Globus pallidus (tissue), 1 donor: ENCODE results near the gene SPON1.
"Not testable (repeated sequence)": the region's sequence is repeated elsewhere in the genome, so short reads cannot be mapped to it uniquely, and the experiment has no call there.

ENCODE experiments used
- DNase-seq: peaks from one replicate; pipeline ENCODE4 v3.0.0-alpha.2; 2015; ENCODE audit warnings: low spot score

The SPON1 gene

DNA sequence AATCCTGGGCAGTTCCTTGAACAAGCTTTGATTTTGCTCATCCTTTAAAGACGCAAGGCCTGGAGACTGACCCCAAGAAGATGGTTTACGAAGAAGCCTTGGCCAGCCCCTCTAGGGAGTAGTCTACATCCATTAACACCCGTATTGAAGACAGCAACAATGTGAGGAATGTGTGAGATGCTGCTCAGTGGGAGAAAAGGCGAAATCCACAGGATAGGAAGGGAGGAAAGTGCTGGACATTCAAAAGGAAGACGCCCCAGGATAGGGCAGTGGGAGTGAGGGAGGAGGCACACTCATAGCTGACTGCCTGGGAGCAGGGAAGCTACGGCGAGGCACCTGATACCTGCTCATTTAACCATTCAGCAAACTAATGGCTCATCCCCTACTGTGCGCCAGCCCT, 282.4 kb downstream of the SPON1 start:
- no peak for DNase-seq

DNA sequence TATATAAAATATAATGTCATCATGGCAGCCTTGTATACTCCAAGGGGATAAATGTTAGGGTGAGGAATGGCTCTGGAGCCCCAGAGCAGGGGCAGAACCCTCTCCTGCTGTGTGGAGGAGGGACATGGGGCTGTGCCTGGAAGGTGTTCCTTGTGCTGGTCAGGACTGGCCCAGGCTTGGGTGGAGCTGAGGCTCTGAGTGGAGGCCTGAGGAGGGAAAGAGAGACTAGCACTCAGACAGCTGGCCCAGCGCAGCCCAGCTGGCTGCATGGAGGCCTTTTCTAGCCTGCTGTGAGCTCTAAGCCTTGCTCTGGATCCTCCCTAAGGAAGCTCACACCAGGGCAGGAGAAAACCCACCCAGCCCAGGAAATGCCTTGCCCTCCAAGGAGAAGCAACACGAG, 282.9 kb downstream of the SPON1 start:
- no peak for DNase-seq

DNA sequence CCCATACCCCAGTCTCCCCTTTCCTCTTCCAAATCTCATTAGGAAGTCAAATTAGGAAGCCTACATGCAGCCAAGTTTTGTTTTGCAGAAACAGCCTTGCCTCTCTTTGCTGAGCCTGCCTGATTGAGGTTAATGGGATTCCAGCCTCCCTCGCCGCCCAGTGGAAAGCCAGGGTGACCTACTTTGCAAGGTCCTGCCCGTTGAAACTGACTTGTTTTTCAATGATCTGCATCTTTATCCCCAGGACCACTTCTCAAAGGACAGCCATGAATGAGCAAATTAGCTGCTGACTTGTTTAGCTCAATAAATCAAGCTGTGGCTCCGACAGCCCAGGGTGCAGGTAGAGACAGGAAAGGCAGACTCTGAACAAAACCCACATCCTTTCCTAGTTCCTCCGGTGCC, 286.1 kb downstream of the SPON1 start:
- DNase-seq = peak; percentile 76

DNA sequence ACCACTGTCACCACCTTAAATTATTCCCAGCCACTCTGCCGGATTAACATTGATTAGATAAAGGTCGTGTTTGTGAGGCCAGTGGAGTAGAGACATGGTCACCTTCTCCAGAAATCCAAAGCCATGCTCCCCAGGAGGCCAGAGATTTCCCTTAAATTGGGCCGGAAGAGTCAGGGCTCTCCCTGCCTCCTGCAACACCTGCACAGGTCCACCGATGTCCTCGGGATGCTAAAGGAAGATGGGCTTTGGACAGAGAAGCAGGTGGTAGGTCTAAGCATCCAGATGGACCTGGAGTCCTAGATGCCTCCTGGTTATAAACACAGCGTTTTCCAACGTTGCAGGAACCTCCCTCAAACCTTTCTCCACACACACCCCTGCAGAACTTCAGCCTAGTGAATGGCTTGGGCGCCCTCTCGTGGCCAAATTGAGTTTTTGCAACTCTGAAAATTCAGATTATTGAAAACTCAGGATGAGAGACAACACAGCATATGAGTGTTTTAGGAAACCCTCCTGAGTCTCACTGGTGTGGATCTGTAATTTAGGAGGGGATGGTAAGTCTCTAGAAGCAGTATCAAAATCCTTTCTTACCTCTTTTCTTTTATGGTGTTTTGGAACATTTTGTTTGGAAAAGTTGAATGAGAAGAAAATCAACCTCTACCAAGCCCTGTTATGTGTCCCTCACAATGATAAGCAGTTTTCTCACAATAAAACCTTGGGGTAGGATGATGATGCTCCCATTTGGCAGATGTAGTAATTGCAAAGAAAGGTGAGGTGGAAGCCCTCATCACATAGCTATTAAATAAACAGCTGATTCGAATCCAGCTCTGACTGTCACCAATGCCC, 286.8 kb downstream of the SPON1 start:
- DNase-seq = peak; percentile 62

DNA sequence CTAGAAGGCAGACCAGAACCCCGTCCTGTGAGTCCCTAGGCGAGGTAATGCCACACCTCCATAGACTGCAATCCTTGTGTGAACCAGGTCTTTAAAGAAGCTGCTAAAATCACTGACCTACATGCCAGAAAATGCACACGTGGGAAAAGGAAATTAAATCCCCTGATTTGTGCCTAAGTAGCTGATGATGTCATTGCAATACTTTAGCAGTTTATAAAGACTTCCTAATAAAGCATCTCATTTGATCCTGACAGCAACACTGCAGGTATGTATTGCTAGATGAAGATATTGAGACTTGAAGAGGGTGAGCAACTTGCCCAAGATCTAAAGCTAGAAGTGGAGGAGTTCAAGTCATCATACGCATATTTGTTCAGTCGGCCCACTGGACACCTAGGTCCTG, 289.2 kb downstream of the SPON1 start:
- DNase-seq = no peak

DNA sequence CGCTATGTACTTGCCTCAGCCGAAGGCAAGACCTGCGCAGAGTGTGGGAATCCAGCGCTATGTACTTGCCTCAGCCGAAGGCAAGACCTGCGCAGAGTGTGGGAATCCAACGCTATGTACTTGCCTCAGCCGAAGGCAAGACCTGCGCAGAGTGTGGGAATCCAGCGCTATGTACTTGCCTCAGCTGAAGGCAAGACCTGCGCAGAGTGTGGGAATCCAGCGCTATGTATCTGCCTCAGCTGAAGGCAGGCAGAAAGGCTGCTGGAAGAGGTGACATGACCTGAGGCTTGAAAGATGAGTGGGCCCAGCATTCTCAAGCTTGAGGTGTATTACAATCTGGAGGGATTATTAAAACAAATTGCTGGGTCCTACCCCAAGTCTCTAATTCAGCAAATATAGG, 290.0 kb downstream of the SPON1 start:
- not testable (repeated sequence) for DNase-seq

DNA sequence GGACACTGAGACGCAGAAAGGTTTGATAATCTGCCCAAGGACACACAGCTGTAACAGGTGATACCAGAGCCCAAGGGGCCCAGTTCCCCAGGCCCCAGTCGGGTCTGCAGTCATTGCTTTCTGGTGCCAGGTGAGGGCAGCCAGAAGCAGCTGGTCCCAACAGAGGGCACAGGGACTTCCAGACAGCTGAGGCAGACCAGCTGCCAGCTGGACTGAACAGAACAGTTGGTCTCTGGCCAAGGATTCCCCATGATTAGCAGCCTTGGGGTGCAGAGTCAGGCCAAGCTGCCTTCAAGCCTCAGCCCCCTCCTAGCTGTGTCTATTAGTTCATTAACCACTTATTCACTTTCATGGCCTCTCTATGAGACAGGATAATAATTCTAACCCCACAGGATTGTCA, 290.9 kb downstream of the SPON1 start:
- DNase-seq = peak; percentile 24

DNA sequence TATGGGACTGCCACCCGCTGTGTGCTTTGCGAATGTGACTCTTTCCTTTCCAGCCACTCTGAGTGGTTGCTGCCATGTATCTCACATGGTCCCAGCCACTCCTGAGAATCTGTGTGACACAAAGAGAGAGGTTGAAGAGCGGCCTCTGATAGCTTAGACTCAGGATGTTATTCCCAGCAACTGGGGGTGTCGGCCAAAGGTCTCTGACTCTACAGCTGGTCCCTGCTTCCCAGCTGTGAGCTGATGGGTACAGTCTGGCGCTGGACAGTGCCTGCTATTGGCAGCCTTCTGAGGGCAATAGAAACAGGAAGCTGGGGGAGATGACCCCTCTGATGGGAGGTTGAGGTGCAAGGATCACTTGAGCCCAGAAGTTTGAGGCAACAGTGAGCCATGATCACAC, 291.3 kb downstream of the SPON1 start:
- DNase-seq = no peak

DNA sequence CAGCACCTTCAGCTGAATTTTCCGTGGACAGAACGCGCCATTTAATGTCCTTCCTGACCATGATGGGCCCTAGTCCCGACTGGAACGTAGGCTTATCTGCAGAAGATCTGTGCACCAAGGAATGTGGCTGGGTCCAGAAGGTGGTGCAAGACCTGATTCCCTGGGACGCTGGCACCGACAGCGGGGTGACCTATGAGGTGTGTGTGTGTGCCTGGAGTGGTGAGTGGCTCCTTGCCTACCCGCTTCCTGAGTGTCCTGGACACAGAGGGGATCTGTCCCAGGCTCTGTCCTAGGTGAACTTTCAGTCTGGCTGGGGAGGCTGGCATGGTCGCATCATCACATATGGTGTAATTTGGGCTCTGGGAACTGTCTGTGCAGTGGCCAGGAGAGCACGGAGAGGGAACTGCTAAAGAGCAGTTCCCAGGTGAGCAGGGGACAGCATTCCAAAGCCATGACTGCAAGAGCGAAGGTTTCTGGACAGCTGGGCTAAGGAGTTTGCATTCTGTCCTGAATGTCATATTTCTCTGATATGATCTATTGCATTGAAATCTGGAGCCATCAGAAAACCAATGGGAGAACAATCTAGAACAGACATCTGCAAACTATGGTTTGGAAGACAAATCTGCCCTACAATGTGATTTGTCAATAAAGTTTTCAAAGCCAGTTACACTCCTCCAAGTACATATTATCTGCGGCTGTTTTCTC, 292.2 kb downstream of the SPON1 start:
- DNase-seq = no peak

DNA sequence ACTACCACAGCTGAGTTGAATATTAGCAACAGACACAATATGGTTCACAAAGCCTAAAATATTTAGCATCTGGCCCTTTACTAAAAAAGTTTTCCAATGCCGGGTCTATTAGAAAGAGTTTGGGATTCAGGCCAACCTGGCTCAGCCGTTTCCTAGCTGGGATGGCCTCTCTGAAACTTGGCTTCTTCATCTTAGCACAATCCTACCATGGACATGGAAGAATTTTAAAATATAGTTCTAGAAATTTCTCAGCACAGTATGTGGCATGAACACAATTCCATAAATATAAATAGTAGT, 292.7 kb downstream of the SPON1 start:
- no peak for DNase-seq

DNA sequence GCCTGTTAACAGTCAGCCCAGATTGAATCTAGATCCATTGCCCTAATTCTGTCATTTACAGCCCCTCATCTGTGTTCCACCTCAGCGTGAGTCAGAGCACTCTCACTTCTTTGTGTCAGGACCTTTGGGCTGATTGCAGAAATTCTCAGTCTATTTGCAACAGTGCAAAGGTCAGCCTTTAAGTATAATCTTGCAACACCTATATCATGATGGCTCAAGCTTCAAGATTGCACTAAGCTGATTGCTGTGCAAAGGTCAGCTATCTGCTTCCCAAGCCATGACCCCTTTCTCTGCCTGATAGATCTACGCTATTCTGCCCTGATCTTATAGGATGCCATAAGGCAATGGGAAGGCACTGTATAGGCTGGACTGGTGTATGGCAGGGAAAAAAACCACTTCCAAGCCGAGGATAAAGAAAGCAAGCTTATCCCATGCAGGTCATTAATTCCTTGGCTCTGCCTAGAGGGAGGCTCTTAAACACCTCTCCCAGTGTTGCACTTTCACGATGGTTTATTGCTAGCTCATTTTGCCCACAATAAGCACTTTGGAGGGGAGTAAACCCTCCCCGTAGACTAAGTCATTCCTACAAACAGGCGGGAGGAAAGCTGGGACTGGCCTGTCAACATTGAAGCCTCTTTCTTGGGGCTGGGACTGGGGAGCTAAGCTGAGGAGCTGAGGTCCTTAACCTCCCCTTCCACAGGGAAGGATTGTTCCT, 295.9 kb downstream of the SPON1 start:
- no peak for DNase-seq

DNA sequence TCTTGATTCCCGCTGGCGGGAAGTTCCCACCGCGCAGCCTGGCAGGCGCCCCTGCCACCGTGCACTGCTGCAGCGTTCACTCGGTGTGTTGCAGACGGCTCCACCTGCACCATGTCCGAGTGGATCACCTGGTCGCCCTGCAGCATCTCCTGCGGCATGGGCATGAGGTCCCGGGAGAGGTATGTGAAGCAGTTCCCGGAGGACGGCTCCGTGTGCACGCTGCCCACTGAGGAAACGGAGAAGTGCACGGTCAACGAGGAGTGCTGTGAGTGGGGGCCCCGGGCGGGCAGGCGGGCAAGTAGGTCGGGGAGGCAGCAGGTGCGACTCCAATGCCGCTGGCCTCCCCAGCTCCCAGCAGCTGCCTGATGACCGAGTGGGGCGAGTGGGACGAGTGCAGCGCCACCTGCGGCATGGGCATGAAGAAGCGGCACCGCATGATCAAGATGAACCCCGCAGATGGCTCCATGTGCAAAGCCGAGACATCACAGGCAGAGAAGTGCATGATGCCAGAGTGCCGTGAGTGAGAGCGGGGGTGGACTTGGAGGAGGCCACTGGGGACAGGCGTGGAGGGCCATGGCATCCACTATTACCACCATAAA, 296.8 kb downstream of the SPON1 start:
- no peak for DNase-seq

DNA sequence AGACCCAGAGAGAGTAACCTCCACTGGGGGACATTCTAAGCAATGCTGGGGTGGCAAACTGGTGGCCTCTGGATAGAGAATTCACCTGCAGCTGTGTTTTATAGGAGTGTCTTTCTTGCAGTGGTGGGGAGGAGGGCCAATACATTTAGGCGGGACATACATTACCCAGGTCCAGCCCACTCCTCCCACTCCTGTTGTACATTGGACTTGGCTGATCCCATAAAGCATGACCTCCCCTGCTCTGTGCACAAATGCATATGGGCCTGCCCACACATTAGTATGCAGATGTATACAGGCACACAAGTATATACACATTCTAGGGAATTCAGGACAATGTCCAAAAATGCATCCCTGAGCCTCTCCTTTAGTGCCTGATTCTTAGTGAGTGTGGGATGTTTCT, 297.4 kb downstream of the SPON1 start:
- DNase-seq = no peak

DNA sequence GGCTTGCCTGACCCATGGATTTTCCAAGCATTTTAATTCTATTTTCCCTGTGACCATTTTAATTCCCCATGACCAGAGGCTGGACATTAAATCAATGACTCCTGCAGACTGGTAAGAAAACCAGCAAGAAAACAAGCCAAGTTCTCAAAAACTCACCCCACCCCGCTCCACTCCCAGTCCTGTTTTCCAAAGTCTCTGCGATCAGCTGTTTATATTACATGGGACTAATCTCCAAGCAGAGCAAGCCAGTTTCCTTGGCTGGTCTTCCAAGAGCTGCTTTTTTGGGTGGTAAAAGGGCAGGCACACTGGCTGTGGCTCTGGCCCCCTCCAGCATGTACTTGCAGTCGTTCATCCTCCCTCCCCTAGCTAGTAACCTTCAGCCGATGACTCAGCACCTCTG, 298.5 kb downstream of the SPON1 start:
- no peak for DNase-seq

DNA sequence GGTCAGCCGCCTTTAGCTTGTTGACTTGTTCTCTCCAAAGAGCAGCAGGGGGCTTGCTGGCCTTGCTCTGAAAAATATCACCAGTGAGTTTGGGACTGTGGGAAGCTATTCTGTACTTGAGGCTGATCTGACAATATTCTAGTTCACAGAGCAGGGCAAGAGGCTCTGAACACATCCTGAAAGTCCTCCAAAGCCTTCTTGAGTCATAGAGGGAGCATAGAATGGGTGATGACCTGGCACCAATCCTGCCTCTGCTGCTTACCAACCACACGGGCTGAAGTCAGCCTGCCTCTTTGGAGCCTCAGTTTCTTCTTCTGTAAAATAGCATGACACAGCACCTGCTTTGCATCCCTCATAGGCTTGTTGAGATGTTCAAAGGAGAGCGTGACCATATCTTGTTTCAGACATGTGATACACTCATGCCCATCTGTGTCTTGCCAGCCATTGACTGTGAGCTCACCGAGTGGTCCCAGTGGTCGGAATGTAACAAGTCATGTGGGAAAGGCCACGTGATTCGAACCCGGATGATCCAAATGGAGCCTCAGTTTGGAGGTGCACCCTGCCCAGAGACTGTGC, 299.8 kb downstream of the SPON1 start:
- no peak for DNase-seq

DNA sequence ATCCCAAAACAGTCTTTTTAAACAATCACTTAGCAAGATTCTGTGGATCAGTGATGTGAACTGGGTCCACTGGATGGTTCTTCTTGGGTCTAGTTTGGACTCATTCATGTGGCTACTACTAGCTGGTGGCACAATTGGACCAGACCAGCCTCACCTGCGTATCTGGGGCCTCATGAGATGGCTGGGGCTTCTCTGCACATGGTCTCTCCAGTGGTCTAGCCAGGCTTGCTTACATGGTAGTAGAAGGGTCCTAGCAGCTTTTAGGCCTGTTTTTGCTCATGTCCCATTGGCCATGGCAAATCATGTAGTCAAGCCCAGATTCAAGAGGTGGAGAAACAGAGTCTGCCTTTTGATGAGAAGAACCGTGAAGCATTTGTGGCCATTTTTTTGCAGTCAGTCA, 302.4 kb downstream of the SPON1 start:
- no peak for DNase-seq

DNA sequence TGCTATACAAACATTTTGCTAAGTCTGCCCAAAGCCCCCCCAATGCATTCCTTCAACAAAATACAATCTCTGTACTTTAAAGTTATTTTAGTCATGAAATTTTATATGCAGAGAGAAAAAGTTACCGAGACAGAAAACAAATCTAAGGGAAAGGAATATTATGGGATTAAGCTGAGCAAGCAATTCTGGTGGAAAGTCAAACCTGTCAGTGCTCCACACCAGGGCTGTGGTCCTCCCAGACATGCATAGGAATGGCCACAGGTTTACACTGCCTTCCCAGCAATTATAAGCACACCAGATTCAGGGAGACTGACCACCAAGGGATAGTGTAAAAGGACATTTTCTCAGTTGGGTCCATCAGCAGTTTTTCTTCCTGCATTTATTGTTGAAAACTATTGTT, 304.1 kb downstream of the SPON1 start:
- no peak for DNase-seq

DNA sequence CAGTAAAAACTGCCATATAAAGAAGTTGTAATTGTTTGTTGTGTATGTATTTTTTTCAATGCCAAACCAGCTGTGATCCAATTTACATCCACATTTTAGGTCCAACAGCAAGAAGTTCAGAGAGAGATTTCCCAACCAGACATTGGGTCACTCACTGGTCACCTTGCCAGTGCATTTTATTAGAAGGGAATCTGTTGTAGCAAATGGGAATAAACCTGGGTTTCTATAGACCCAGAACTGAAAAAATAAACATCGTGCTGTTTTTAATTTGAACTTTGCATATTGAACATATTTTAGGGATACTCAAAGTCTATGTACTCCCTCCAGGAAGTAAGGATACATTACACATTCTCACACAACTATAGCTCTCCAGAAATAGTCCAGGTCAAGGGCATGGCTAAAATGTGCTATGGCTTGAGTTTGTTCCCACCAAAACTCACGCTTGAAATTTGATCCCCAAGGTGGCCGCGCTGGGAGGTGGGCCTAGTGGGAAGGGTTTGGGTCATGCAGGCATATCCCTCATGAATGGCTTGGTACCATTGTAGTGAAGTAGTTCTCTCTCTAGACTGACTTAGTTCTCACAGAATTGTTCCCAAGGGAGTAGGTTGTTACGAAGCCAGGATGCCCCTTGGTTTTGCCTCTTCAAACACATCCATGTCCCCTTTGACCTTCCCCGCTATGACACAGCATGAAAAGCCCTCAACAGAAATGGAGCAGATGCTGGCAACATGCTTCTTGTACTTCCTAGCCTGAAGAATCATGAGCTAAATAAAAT, 305.5 kb downstream of the SPON1 start:
- no peak for DNase-seq

DNA sequence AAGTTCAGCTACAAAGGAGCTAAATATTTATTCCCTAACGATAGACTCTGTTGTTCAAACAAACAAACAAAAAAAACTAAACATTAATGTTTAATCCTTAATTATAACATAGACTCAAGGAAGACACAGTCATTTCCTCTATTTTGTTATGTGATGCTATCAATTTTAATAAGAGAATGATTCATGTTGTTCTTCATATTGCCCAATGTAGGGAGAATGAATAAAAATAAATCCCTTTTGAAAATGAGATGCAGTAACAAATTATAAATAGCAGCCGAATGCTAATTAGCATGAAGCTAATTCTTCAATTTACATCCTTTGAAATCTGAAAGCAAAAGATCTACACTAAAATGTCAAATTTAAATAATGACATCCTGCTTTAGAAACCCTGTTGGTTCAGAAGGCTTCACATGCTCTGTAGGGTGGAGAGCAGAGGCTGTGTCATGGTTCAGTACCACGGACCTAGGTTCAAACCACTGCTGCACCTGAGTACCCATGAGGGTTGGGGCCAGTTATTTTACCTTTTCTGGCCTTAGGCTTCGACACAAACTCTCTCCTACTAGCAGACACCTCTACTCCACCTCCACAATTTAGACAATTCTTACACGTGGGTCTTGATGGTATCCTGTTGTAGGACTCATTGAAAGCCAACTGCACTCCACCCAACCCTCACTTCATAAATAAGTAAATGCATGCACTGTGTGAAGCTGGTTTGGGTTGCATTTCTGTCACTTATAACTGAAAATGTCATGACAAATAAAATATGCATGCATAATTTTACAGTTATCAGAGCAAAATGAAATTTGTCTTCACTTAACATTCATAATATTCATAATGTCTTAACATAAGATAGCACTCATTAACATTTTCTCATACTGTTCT, 307.4 kb downstream of the SPON1 start:
- no peak for DNase-seq

DNA sequence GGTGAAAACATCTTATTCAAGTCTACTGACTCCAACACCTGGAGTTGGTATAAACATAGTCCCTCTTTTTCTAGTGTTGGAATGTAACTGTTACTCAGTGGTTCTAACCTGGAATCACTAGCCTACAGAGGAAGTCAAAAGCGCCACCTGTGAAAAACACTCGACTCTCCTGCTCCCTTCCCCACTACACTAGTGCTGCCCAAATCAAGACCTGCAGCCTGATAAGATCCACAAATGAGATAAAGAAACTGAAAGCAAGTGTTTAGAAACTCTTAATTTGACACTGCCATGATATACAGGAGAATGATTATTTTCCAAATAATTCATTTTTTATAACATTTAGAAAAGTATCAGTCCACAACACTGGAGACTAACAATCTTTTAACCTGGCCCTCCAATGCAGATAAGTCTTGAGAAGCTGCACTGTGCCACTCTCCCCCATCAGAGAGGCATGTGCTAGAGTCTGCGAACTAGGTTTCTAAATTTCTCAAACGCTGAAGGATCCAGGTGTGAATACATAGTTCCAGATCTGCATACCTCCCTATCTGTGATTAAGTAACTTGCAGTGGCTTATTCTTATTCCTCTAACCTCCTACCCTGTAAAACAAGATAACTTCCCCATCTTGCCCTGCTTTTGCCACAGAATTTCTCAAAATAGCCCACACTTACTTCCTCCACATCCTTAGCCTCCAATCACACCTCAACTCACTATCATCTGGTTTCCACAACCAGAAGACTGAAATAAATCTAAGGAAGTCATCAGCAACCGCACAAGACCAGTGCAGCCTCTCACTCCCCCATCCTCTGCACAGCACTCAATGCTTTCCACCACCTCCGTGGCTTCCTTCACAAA, 308.4 kb downstream of the SPON1 start:
- DNase-seq = peak; percentile 59
